Fibroblast of lung (primary cell): ENCODE data around the gene VAMP2.

ENCODE experiments used
- EZH2 ChIP-seq: IDR thresholded peaks from 2 replicates; pipeline ENCODE4 v1.5.1; 2012; ENCODE audit warnings: low read length, control low read depth, mild to moderate bottlenecking; ENCODE audit errors: missing control alignments
- TF ChIP-seq, protein P1 (sequence below), 2 donors: IDR thresholded peaks in 1 of 2; conservative IDR thresholded peaks in 1 of 2; 1 replicate in 1 of 2; 2 replicates in 1 of 2; pipeline ENCODE4 v1.5.1; 2011 to 2012; ENCODE audit warnings: low read length in 2 of 2, control low read depth in 1 of 2, inconsistent platforms in 1 of 2, low read depth in 1 of 2, mild to moderate bottlenecking in 1 of 2

DNA sequence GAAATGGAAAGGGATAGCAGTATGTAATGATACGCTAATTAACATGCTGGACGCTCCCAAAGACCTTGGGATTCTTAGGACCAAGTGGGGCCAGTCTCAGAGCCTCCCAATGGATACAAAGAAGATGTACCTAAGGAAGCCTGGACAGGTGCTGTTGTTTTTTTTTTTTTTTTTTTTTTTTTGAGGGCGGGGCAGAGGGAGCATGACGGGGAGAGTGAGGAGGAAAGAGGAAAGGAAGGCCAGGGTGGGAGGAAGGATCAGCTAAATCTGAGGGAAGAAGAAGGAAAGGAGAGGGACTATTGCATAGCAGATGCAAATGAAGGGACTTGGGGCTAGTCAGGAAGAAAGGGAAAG is 2.5 kb downstream of the VAMP2 start:
- TF ChIP-seq EZH2: no peak
- TF ChIP-seq, protein P1, sequence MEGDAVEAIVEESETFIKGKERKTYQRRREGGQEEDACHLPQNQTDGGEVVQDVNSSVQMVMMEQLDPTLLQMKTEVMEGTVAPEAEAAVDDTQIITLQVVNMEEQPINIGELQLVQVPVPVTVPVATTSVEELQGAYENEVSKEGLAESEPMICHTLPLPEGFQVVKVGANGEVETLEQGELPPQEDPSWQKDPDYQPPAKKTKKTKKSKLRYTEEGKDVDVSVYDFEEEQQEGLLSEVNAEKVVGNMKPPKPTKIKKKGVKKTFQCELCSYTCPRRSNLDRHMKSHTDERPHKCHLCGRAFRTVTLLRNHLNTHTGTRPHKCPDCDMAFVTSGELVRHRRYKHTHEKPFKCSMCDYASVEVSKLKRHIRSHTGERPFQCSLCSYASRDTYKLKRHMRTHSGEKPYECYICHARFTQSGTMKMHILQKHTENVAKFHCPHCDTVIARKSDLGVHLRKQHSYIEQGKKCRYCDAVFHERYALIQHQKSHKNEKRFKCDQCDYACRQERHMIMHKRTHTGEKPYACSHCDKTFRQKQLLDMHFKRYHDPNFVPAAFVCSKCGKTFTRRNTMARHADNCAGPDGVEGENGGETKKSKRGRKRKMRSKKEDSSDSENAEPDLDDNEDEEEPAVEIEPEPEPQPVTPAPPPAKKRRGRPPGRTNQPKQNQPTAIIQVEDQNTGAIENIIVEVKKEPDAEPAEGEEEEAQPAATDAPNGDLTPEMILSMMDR (conservative IDR thresholded peaks at IDR 0.05 in 1 of 2, IDR thresholded peaks at IDR 0.05 in 1 of 2; ENCODE audit: low read depth in 1 of 2, low read length in 2 of 2): no peak
